HG02610 (cell line): ENCODE measurements around the gene DOCK9.

Experiments
- ATAC-seq: cut with Tn5 transposase; IDR thresholded peaks from one replicate; pipeline ENCODE4 v1.9.1; 2021; ENCODE audit warnings: mild to moderate bottlenecking, moderate library complexity; ENCODE audit not compliant: unreplicated experiment

The DOCK9 gene

DNA sequence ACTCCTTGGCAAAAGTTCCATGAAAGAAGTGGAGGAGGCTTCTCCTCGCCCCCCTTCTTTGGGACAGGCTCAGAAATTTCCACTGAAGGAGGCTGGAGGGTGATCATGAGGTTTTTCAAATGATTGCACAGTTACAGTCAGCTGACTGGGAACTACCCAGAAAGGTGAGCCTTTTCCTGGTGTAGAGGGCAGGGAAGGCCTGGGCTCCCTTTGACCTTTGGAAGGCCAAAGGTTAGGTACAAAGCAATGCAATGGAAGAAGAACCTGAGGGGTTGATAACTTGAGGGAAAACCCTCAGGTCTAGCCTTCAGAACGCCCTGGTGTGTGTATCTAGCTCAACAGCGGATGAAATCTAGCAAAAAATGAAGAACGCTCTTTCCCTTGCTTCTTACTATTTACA is 175.3 kb downstream of the DOCK9 start:
- ATAC-seq: no peak

DNA sequence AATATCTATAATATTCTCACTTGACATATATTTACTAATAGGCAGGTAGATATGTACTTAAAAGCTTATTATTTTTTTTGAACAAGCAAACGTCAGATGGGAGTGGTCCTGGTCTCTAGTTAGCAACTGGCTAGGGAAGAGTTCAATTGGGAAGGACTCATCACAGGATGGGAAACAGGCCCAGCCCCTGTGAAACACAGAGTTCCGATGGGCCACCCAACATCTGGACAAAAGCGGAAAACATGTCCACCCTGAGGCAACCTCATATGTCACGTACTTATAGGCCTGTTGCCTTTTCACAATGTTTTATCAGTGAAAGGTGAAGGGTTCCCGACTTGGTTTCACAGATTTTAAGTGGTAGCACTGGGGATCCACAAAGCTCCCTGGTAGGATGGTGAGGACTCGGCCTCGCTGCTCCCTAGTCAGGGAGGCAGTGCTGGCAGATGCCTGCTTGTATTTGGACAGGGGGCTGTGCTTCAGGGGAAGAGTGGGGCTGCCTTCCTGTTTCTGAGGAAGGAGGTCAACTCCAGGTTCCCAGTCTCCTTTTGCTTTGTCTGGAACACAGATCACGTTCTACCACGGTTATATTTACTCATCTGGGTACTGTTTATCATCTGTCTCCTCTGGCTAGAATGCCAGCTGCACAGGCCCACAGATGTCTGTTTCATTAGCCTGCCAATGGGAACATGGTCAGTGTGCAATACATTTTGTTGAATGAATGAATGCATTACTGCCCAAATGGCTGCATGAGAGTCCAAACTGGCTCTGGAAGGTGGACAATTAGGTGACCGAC is 176.0 kb downstream of the DOCK9 start:
- ATAC-seq: no peak

DNA sequence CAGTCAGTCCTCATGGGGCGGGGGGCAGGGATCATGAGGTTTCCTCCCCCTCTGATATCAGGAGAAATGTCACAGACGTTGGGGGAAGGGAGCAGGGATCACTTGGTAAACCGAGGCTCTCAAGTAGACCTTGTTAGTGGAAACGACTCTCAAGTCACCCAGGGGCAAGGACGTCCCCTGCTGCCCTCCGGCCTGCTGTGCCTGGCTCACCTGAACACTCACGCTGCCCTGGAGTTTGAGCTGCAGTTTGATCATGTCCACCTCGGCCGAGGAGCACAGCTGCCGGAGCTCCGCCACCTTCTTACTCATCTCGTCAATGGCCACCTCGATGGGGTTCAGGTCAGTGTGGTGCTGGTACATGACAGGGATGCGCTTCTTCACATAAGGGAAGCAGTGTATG is 177.8 kb downstream of the DOCK9 start:
- no peak for ATAC-seq

DNA sequence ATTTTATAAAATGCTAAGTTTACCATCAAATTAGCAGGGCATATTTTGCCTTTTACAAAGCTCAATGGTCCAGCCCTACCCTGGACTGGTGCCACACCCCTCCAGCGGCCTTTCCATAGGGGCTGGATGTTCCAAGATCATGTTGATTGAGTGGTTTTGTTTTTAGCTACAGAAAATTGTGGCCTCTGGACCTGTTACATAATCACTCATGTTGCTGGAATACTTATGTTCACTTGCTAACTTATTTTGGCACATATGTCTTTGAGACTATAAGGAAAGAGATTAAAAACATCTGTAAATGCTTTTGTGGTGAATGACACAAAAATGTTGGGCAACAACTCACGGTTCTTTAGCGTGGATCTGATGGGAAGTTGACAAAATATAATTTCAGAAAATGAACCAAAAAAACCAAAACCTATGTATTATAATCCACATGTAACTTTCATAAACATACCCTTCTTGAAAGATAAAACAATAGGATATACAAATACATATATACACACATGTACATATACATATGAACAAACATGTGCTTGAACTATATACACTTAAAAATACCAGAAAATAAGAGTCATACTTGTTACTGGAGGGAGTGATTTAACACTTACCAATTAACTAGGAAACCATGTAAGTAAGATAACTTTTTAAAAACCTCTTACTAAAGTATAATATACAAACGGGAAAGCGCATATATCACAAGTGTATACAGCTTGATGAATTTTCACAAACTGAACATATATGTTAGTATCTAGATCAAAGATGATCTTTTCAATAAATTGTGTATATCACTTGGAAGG is 178.8 kb downstream of the DOCK9 start:
- no peak for ATAC-seq

DNA sequence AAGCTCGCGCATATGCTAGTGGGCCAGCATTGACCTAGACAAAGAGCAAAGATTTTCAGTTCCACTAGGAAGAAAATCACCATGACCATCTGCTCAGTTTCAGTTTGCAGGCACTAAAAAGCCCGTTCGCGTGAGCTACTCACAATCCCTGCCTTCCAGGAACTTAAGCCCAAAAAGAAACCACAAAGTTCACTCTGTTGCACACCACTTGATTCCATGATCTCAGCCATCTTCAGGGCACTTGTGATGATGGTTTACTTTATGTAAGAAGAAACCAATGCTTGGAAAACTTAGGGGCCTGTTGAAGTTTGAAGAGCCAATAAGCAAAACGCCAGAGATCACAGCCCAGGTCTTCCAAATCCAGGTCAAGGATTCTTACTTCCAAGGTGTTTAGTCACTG is 180.4 kb downstream of the DOCK9 start:
- ATAC-seq: no peak

DNA sequence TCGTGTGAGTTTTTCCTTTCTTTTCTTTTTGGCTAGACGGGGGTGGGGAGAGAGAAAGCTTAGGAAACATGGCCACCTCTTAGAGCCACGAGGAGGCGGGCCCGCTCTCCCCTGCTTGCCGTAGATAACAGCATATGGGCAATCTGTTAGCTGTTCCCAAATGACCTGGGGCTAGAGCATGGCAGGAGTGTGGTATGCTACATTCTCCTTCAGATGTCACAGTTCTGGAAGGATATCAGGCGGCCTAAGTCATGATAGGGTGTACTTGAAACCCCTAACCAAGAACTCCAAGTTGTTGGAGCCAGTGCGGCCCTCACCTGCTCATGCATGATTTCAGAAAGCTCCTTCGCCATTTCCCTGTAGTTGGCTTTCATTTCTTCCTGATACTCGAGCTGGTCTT is 181.1 kb downstream of the DOCK9 start:
- no peak for ATAC-seq

DNA sequence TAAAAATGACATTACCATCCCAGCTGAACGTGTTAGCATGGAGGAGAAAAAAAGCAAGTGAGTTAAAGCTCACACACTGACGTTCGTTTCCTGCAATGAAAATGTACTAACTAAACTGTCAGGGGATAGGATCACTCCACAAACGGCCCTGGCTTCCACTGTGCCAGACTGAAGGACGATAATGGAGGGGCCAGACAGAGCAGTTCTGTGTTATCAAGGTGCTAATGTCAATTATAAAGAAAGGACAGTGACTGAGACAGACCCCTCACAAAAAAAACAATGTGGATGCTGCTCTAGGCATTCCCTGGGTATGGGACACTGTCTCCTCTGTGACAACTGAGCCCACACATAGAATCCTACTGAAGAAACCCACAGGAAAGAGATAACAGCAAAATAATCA is 181.7 kb downstream of the DOCK9 start:
- no peak for ATAC-seq

DNA sequence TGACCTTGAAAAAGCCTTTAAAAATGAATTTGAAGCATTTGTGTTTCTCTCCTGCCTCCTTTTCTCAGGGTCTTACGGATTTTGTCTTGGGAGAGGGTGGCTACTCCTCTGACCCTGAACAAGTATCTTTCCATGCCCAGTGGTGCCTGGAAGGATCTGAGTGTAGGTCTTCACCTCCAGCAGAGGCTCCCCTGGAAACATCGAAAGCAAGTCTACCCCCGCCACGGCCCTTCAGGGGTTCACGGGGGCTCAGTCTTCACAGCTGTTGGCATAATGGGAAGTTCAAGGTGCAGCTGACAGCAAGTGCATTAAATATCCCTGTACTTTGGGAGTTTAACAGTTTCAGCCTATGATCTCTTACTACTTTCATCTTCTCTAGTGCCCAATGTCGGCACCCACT is 182.6 kb downstream of the DOCK9 start:
- ATAC-seq: no peak

DNA sequence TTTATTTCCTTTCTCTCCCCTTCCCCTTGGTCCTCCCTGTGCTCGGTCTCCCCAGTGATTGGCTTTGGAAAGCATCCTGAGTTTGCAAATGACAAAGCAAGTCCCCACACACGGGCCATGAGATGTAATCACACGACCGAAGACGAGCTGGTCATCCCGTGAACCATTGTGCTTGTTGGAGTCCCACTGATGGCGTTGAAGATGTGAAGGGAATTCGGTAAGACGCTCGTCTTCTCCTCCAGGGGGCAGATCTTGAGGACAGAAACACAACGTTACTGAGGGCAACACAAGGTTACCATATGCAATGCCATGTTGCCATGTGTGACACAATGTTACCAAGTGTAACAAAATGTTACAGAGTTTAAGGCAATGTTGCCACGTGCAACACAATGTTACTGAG is 183.4 kb downstream of the DOCK9 start:
- no peak for ATAC-seq

DNA sequence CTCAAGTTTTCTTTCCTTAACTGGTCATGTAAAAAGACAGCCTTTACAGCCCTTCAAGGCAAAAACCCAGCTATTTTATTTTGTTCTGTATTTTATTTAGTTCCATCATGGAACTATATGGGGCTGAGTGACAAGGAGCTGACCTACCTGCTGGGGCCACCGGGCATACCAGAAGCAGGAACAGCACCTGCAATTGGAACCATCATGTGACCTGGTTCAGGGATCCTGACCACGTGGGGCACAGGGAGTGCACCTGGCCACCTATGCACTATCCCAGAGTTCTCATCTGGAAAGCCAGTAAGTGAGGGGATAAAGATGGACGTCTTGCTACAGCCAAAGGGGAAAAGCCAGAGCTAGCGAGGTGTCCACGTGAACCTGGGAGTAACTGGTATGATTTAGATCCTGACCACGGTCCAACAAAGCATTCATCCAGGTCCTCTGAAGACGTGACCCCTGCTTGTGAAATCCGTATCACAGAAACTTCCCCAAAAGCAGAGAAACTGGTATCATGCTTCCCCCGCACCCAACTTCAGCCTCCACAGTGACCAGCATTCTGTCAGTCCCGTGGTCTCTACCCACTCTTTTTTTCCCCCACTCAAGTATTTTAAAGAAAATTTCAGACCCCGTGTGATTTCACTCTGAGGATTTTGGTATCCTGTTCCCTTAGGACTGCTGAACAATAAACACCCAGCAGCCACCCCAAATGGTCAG is 184.9 kb downstream of the DOCK9 start:
- ATAC-seq: no peak

DNA sequence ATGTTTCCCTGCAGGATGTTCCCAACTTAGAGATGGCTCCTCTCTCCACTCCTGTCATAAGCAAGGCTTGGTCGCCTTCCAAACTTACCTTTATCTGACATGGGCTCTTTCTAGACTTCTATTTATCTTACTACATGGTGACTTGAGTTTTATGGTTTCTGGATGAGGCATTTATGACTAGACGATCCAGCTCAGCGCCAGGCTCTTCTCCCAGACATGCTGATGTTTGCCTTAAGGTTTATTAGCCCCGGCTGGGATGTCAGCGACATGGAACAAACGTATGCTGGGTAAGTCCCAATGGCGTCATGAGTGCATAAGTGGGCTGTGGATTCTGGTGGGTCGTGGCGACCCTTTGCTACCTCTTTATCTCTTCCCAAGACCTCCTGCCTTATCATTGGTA is 185.5 kb downstream of the DOCK9 start:
- ATAC-seq: no peak

DNA sequence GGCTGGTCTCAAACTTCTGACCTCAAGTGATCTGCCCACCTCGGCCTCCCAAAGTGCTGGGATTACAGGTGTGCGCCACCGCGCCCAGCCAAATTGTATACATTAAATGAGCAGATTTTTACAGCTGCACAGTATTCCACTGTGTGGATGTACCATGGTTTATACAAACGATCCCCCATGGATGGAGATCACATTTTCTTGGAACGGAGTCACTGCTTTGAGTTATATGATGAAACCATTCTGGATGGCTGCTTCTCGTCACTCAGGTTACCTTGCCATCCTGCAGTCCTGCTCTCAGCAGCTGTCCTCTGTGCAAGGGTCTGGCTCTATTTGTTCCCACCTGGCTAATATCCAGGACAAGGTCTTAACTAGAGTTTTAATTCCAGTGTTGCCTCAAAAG is 186.3 kb downstream of the DOCK9 start:
- no peak for ATAC-seq

DNA sequence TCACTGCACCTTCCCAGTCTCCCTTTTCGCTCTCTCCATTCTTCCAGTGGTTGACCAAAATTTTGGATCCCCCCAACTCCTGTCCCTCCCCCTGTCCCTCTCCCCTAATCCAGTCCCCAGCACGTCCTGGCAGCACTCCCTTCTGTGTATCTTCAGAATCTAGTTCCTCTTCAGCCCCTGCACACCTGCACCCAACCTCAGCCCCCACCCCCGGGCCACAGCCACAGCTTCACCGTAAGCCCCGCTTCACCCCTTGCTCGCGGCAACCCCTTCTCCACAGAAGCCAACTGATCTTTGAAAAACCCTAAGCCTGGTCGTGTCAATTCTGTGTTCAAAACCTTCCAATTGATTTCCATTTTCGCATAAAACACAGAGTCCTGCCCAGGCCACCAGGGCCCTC is 189.9 kb downstream of the DOCK9 start:
- ATAC-seq: no peak

DNA sequence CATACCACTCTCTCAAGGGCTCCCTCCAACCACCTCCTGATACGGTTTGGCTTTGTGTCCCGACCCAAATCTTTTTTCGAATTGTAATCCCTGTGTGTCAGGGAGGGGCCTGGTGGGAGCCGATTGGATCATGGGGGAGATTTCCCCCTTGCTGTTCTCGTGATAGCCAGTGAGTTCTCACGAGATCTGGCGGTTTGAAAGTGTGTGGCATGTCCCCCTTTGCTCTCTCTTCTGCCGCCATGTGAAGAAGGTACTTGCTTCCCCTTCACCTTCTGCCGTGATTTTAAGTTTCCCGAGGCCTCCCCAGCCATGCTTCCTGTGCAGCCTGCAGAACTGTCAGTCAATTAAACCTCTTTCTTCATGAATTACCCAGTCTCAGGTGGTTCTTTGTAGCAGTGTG is 190.7 kb downstream of the DOCK9 start:
- no peak for ATAC-seq

DNA sequence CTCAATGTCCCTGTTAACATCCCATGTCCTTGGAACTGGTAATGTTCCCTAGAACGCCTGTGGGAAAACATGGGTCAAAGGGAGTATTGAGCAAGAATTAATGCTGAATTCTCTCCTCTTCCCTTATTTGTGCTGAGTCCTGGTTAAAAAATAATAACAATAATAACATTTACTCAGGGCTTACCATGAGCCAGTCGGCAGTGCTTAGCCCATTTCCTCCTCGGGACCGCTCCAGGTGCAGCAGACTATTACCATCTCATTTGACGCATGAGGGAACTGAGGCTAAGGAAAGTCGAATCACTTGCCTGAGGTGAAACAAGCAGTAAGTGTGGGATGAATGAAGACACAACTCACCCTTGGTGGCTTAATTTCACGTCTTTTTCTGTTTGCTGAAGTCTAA is 191.8 kb downstream of the DOCK9 start:
- ATAC-seq: no peak

DNA sequence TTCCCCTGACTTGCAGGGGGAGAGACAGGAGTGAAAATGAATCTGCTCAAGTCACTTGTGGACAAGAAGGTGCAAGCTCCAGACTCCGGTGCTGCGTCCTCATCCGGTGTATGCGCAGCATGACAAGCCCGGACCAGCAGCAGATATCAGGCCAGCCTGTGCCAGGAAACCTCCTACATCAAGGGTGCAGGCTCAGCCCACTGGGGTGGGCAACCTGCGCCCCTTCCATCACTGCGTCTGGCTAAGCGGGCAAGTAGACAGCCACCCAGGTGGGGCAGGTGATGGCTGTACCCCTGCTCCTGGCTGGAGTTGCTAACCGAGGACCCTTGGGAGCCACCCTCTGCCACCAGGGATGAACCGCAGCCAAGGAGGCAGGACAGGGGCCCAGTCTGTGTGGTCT is 192.5 kb downstream of the DOCK9 start:
- no peak for ATAC-seq

DNA sequence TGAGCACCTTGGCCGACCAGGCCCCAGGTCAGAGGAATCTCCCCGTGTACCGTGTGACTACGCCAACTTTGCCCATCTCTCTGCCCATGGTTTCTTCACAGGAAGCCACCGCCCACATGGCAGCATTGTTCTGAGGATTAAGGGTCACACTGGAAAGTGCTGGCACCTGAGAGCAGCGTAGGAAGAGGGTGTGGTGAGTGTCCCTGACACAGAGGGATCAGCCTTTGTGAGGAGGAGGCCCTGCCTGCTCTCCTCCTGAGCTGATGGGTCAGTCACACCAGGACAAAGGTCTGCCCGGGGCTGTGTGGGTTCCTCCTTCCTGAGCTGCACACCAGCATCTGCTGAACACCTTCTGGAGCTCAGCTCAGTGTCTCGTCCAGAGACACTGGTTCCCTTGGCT is 193.2 kb downstream of the DOCK9 start:
- ATAC-seq: no peak

DNA sequence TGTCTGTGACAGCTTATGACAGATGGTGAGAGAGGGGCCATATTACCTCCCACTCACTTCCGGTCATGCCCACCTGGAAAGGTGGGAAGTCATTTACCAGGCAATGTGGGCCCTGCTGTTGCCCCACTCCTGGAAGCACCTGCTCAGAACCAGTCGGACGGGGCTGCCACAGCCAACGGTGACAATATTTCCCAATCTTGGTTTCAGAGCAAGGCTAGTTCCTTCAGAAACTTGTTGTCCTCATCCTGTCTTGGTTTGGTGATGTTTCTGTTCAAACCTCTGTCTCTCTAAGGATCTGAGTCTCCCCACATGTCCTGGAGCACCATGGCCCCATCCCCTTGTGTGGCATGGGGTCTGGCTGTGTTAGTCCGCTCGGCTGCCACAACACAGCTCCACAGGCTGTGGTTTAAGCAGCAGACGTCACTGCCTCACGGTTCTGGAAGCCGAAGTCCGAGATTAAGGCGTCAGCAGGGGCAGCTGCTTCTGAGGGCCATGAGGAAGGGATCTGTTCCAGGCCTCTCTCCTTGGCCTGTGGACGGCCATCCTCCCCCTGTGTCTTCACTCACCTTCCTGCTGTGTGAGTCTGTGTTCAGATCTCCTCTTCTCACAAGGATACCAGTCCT is 193.9 kb downstream of the DOCK9 start:
- no peak for ATAC-seq

DNA sequence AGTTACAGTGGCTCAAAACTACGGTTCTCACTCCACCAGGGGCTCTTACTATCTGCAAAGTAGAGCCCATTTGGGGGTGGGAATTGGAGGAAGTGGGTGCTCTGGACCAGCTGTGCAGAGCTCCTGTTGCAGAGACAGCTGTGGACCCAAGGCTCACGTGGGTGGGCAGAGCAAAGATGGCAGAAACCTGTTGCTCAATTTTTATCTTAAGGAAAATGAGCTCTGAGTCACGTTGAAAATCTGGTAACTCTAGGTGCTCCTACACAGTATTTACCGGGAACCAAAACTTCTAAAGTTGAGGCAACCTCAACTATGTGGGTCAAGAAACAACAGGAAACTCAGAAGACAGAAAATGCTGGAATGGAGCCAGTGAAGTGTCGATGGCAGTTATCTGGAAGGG is 195.2 kb downstream of the DOCK9 start:
- no peak for ATAC-seq

DNA sequence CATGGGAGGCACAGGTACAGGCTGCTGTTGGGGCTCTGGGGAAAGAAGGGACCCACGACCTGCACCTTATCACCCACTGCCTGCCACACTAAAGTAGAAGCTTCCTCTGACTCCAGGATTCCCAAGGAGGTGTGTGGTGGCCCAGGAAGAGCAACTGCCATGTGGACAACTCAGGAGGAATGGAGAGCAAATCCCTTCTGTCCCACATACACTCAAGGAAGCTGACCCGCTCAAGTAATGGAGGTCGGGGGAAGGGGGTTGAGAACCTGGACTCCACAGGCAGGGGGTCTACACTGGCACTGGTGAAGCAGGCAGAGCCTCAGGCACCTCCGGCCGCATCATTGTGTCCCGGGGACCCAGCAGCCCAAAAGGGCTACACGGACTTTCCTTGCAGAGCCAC is 196.0 kb downstream of the DOCK9 start:
- ATAC-seq: no peak

DNA sequence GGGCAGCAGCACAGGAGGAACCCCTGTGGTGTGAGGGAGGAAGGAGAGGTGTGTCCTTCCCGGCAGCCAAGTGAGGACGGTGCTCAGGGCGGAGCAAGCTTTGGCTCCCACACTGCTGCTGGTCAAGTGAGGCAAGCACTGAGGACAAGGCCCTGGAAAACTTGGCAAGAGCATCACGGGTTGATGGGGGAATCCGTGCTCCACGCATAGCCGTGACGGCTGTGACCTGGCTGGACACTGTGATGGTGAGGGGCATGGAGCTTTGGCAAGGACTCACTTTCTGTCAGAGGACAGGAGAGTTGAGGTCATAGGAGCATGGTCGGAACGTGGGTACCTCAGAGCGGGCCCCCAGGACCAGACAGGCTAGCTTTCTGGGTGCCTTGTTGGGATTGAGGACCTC is 196.4 kb downstream of the DOCK9 start:
- ATAC-seq: no peak
